Measurements from ENCODE around the gene DIO1. TPM values are rescaled to one million over a fixed set of nuclear protein-coding genes. Genes with fewer than 3 reads are reported as not detected.

DIO1 gene
- total RNA-seq, 1 donor from 2014 or later, result not detected

DNA sequence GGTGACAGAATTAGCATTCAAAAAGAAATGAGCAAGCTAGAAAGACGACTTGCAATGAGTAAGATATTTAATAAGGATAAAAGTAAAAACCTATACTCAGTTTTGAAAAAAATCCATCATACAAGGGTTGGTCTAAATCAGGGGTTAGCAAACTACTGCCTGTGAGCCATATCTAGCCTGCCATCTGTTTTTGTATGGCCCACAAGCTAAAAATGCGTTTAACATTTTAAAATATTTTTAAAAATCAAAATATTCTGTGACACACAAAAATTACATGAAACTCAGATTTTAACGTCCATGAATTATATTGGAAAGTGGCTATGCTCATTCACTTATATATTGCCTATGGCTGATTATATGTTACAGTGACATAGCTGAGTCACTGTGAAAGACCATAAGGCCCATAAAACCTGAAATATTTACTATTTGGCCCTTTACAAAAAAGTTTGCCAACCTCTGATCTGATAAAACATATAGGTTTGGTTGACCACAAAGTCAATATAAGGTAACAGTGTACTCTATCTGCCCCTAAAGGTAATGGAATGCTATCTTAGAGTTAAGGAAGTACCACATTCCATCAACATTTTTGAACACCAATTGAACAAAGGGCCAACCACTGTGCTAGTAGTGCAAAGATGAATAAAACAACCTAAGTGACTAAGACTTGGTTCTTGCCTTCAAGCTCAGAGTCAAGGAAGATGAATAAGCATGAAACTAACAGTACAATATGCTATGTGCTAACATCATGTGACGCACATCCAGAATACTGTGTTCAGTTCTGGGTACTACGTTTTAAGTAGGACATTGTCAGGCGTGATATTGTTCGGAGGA is 48.4 kb downstream of the DIO1 start:
- no peak for DNase-seq (ENCODE audit: low spot score)

DNA sequence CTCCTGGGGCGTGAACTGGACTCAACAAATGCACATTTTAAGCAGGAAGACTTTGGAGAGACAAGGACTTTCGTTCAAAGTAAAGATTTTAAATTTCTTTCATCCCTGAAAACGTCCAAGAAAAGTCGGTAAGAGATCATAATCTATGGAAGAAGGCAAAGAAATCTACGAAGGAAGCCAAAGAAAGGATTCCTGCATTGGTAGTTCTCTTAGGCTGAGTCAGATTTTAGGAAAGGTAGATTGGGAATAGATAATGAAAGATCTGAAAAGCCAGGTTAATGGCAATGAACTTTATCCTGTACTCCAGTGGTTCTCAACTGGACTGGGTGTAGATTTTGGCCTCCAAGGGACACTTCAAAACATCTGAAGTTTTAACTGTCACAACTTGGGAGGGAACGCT is 49.1 kb downstream of the DIO1 start:
- DNase-seq (ENCODE audit: low spot score), result no peak

DNA sequence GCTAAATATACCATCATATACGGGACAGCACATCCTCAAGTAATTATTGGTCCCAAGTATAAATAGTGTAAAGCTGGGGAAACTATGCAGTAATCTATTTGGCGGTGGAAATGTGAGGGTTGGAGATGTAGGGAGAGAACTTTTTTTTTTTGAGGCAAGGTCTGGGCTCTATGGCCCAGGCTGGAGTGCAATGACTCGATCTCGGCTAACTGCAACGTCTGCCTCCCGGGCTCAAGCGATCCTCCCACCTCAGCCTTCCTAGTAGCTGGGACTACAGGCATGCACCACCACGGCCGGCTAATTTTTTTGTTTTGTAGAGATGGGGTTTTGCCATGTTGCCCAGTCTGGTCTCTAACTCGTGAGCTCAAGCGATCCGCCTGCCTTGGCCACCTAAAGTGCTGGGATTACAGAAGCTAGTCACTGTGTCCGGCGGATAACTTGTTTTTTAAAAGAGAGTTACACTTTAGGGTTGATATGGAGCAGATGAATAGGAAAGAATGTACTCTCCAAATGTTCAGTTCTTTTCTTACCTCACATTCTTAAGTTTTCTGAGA is 49.6 kb downstream of the DIO1 start:
- DNase-seq (ENCODE audit: low spot score), result no peak

DNA sequence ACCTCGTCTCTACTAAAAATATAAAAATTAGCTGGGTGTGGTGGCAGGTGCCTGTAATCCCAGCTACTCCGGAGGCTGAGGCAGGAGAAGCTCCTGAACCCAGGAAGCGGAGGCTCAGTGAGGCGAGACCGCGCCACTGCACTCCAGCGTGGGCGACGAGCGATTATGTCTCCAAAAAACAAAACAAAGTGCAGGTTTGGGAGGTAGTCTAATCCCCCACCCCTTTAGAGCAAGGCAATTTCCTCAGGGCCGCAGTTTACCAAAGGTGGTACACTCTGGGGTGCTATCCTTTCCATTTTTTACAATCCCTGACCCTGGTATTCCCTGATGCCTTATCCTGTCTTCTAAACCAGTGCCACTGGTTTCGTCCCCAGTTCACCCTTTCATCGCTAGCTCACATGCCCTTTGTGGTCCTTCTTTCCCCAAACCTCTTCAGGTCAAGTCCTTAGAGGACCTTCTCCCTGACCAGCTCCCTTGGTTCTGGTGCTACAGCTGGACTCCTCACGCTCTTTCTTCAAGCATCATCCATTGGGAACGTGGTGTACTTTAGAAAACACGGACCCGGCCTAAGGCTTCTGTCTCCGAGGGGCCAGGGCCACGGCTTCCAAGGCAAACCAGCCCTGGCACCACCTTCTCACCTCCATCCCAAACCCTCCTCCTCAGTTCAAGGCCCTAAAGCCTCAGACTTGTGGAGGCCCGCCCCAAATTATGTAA is 50.6 kb downstream of the DIO1 start:
- no peak for DNase-seq (ENCODE audit: low spot score)

DNA sequence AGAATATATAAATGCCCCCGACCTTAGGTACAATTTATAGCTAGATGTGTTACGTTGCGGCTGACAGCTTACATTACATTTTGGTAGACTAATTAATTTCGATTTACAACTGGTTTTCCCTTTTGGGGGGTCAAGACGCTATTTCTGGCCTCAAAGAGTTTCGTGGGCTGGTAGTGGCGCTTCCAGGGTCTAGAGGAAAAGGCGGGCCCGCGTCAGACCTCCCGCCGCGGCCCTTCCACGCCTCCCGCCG is 51.1 kb downstream of the DIO1 start:
- DNase-seq (ENCODE audit: low spot score), result no peak

DNA sequence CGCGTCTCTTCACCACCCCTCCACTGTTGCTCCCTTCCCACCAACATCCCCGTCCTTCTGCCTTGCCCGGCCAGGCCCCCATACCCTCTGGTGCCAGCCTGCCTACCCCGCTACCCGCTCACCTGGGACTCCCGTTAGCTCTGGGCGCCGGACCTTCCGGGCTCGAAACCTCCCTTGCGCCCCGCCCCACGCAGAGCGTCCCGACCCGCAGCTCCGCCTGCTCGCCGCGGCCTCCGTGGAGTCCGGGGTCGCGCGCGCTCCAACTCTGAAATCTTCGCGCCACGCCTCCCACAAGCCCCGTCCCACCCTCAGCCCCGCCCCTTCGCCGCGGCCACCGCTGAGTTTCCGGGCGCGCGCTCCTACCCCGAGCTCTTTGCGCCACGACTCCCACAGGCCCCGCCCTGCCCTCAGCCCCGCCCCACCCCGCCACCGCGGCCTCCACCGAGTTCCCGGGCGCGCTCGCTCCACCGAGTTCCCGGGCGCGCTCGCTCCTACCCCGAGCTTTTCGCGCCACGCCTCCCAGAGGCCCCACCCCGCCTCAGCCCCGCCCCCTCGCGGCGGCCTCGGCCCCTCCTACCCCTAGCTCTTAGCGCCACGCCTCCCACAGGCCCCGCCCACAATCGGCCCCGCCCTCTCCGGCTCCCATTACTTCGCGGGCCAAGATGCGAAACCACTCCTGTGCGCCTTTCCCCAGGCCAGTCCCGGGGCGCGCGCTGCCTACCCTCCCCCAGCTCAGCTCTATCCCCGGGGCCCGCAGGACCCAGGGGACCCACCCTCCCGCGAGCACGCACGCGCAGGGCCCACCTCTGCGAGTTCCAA is 51.7 kb downstream of the DIO1 start, which contains the start of gene IFT25:
Gene IFT25 (minus strand): TSS at position 267 of the 819 bp plus-strand sequence. CDS start 5,617 bp downstream, outside the sequence.
- peak; percentile 99 for DNase-seq (ENCODE audit: low spot score)

DNA sequence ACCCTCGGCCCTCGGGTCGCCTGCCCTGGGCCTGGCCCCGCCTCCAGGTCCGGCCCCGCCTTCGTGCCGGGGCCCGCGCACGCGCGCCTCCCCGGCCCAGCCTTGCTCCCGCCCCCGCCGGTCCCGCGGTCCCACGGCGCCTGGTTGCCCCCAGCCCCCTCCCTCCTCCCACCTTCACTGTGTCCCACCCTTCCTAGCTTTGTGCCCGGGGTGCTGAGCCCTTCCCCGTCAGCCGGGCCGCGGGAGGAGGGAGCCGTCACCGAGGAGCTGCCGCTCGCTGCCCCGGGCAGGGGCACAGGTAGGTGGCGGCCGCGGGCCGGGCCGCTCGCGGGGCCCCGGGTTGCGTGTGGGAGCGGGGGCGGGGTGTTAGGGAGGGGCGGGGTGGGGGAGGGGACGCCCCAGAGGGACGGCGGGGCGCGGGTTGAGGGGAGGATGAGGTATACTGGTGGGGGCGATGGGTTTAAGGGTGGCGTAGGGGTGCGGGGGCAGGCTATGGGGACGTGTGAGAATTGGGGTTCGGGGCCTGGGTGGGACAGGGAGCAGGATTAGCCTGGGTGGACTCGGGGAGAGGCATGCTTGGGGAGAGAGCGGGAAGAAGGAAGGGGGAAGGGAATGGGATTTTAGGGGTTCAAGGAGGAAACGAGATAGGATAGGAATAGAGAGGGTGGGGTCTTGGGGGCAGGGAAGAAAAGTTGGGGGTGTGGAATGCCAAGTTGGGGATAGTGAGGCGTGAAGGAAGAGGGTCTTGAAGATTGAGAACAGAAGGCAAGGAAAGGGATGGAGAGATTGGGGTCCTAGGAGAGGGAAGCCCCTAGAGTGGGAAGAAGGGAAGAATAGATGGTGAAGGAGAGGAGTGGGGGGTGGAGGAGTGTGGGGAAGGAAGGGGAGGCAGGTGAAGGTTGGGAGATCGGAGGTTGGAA is 52.5 kb downstream of the DIO1 start, which contains the start of gene LRRC42:
Gene LRRC42 (plus strand): TSS at position 99 of the 920 bp plus-strand sequence. CDS start 5,650 bp downstream, outside the sequence.
- no peak for DNase-seq (ENCODE audit: low spot score)

DNA sequence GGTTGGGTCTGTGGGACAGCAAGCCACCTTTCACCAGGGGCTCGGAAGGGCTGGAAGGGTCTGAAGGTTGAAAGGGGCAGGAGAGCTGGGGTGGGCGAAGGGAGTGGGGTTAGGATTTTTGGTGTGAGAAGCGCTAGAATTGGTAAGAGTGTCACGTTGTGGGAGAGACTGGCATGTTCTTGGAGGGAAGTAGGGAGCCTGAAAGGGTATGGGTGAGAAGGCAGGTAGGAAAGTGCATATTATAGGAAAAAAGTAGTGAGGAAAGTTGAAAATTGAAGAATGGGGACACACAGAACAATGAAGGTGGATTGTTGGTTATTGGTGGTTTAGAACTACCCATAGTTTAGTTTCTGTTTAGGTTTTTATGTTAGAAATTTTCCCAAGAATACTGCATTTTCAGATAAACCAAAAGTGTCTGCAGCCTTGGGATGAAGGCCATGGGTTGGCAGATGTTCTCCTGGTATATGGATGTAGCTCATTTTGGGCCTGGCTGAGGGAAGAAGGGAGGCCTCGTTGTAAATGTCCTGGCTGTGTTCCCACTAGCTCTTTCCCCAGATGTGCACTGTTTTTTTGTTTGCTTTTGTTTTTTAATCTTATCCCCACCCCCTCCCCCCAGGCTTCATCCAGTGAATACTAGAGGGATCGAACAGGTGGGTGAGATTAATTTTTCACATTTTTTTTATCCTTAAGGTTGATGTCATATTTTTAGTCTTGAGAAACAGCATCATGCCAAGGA is 53.4 kb downstream of the DIO1 start:
- no peak for DNase-seq (ENCODE audit: low spot score)

DNA sequence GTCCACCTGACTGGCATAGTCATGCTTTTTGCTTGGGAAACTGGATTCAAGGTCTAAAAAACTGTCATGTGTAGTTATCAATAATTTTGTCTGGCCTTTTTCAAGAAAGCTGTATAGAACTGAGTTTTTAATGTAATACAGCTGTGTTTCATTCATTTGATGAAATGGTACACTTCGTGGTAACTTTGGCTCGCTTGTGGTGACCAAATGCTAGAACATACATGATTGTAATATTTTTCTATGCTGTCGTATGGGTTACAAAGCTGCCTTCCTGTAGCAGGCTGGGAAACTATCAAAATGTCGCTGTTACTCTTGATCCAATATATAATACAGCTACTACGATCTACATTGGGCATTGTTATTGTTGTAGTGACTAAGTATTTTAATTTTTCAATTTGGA is 54.3 kb downstream of the DIO1 start:
- no peak for DNase-seq (ENCODE audit: low spot score)

DNA sequence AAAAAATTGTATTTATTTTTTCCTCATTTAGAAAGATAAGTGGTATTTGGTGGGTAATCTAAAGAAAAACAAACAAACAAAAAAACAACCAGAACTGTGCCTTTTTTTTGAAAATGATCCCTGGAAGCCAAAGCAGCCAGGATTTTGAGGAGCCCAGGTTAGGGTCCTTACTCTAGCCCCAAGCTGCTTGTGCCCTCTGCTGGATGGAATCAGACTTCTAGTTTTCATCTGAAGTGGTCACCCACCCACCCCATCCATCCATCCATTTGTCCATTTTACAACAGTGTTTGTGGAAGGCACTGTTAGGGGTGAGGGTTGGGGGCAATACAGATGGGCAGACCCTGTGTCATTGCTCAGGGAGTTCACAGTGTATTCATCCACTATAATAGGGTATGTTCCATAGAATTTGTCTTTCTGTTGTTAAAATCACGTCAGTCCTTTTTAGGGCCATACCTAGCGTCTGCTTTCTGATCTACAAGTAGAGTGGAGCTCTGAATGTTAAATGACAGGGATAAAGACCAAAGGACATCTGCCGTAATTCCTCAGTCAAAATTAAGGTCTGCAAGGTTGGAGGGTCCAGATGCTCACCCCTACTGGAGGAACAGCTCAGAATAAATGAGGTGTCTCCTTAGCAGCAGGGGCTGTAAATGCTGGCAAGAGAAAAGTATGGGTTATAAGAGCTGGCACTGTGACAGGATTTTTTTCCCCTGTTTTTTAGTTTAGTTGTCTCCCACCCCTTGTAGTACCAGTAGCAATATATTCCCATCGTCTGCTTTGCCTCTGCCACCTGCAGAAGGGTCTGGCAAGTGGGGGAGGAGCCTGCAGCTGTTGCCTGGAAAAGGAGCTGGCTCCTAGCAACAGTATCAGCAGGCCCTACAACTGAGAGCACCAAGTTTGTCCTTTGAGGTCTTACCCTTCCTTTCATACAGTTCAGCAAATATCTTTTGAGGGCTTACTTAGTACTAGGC is 55.3 kb downstream of the DIO1 start:
- DNase-seq (ENCODE audit: low spot score), result no peak

DNA sequence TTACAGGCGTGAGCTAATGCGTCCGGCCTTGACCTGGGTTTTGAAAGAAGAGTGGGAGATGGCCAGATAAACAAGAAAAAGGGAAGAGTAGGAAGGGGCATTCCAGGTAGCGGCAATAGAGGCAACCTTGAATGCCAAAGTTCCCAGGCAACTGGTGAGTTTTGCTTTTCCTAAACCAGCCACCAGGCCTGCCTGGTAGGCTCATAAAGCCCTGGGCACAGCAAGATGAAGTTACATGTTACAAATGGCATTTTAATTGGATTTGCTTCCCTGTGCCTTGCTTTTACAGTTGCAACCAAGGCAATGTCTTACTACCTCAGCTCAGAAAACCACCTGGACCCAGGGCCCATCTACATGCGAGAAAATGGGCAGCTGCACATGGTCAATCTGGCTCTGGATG is 57.7 kb downstream of the DIO1 start:
- no peak for DNase-seq (ENCODE audit: low spot score)

DNA sequence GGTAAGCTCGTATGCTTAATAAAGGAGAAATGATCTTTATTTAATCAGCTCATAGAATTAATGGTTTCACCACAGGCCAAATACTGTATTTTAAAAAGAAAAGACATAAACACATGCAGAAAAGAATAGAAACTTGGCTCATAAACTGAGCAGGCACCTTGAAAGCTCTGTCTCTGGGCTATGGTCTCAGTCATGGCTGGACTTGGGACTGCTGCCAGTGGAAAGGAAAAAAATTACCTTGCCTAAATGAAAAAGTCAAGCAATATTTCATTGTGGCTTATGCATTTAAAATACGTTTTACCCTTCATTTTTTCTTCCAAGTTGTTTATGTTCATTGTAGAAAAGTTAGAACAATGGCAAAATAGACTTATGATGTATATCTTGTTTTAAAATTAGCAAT is 60.1 kb downstream of the DIO1 start:
- DNase-seq (ENCODE audit: low spot score), result no peak

DNA sequence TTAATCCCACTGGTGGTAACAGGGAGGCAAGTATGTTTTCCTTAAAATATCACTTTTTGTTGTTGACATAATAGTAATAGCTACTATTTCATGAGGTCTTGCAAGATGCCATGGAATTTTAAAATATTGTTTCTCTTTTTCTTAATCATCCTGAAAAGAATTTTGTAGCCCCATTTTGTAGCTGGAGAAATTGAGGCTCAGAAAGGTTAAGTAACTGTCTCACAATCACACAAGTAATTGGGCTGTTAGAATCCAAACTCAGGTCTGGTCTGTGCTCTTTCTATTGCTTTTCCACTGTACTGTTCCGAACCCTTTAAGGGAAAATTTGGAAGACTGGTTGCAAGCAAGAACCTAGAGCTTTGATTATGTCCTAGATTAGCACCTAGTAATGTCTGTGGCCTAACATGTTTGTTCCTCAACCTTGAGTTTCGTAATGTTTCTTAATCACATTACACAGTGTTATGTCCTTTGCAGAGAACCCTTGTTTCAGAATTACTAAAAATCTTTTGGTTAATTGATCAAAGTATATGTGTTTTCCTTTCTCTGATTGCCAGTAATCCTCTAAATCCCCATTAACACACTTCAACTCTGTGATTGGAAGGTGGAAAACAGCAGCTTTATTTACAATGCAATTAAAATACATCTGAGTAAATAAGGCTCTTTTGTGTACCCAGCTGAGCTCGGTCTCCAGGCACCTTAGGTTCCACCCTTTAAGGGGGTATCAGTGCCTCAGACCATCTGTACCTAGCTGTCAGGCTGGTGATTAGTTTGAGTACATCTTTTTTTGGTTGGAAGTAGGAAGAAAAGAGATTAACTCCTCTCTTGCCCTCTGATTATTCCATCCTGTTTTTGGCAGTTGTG is 62.6 kb downstream of the DIO1 start:
- no peak for DNase-seq (ENCODE audit: low spot score)

DNA sequence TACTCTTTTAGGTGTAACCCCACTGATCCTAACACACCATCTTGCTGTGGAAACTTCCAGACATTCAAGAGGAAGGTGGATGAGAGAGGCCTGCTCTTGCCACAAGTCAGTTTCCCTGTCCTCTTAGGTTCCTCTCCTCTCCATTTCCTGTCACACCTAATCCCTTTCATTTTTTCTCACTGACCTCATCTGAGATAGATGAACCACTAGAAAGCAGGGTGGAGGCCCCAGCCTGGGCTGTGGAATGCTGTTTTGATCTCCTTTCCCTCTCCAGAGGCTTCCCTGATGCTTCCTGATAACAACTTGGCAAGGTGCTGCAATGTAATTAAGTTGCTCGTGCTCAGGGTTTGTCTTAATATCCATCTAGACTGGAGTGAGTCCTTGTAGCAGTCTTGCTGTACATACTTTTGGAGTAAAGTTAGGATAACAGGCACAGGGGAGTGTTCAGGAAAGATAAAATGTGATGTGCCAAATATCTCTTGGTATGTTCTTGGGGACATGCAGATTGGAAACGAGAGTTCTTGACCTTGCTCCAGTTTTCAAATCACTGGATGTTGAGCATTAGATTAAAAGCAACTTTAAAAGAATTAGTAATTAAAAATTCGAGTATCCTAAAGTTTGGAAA is 63.3 kb downstream of the DIO1 start:
- no peak for DNase-seq (ENCODE audit: low spot score)

DNA sequence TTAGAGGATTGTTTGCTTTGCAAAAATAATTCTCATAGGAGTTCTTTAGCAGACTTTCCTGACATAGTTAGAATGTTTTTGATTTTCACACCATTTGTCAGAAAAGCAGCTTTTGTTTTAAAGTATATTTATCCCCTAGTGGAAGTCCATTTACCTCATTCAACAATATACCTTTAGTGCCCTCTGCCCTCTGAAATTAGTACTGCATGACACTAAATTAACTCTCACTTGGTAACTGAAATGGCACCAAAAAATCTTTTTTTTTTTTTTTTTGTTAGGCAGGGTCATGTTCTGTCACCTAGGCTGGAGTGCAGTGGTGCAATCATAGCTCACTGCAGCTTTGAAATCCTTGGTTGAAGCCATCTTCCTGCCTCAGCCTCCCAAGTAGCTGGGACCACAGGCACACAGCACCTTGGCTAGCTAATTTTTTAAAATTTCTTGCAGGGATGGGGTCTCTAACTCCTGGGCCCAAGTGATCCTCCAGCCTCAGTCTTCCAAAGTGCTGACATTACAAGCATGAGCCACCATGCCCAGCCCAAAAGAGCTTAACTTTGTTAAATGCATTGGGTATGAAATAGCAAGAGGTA is 65.8 kb downstream of the DIO1 start:
- DNase-seq (ENCODE audit: low spot score), result no peak
